Measurements from ENCODE around the gene KIF25.

DNA sequence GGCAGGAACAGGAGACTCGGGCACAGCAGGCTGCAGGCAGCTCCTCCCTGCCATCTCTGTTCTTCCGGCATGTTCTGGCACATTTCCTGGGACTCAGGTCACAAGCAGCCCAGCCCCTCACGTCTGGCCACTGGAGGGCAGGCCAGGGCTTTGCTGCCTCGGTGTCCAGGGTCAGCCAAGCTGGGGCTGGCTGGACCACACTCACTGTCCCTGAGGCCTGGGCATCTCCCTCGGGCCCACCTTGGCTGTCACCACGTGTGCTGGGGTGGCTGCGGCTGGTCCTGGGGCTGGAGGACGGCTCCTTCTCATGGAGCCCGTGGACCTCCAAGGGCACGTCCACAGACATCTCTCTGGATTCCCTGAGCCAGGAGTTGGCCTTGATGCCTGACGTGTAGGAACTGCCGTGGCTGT lies 63.1 kb downstream of the KIF25 start:
- TF ChIP-seq, protein P1, sequence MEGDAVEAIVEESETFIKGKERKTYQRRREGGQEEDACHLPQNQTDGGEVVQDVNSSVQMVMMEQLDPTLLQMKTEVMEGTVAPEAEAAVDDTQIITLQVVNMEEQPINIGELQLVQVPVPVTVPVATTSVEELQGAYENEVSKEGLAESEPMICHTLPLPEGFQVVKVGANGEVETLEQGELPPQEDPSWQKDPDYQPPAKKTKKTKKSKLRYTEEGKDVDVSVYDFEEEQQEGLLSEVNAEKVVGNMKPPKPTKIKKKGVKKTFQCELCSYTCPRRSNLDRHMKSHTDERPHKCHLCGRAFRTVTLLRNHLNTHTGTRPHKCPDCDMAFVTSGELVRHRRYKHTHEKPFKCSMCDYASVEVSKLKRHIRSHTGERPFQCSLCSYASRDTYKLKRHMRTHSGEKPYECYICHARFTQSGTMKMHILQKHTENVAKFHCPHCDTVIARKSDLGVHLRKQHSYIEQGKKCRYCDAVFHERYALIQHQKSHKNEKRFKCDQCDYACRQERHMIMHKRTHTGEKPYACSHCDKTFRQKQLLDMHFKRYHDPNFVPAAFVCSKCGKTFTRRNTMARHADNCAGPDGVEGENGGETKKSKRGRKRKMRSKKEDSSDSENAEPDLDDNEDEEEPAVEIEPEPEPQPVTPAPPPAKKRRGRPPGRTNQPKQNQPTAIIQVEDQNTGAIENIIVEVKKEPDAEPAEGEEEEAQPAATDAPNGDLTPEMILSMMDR (conservative IDR thresholded peaks at IDR 0.05 in 1 of 2, IDR thresholded peaks at IDR 0.05 in 1 of 2; ENCODE audit: extremely low read depth in 1 of 2, insufficient read depth in 1 of 2, low read depth in 1 of 2, low read length in 2 of 2), result peak; percentile 37 to 61
- no peak for TF ChIP-seq EZH2 (IDR thresholded peaks at IDR 0.05; ENCODE audit: borderline replicate concordance, low read length)

Data from mammary epithelial cell (primary cell).